Activated CD4-positive, alpha-beta T cell treated with anti-CD3 and anti-CD28 coated beads for 24 hours (primary cell): ENCODE data around the gene SLPI.

Source experiments
- DNase-seq, 2 donors: peaks; one replicate each; pipeline ENCODE4 v3.0.0-alpha.2; 2020; ENCODE audit warnings: low read depth in 2 of 2

Gene SLPI

GRCh38 chr20:45218124-45218523 is 36.2 kb downstream of the SLPI start:
- no peak for DNase-seq

GRCh38 chr20:45212836-45213235 is 41.5 kb downstream of the SLPI start:
- DNase-seq, result no peak

GRCh38 chr20:45211569-45212474 is 42.5 kb downstream of the SLPI start:
- DNase-seq, result no peak

- DNase-seq, result no peak
Measured at GRCh38 chr20:45209924-45210323, 44.4 kb downstream of the SLPI start.

- DNase-seq, result no peak
Measured at GRCh38 chr20:45206725-45207124, 47.6 kb downstream of the SLPI start, which contains the start of gene SEMG1. Gene SEMG1 (plus strand): TSS chr20:45207033. CDS start chr20:45207054, 21 bp downstream.
